HG02623 (cell line): ENCODE data around the gene FARS2.
A peak's percentile ranks its signal among the peaks of the same experiment; 100 is the strongest.

Experiments used
- ATAC-seq: cut with Tn5 transposase; IDR thresholded peaks from one replicate; pipeline ENCODE4 v1.9.1; 2021; ENCODE audit warnings: moderate library complexity; ENCODE audit not compliant: unreplicated experiment

FARS2 gene

DNA sequence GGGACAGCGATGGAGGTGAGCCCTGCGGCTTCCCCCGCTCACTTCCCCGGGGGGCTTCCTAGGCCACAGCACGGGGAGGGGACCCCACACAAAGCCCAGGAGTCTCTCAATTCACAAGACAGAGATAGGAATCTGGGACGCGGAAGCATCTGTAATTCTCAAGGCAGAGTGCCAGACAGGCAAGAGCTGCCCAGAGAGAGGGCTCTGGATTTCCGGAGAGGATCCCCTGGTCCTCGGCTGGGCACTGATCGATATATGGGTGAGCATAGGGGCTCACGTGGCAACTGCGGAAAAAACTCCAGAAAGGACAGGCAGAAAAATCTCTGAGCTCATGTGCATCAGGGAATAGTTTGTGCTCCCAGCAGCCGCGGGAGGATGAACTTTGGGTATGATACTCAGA lies 449.2 kb downstream of the FARS2 start:
- ATAC-seq, result no peak

DNA sequence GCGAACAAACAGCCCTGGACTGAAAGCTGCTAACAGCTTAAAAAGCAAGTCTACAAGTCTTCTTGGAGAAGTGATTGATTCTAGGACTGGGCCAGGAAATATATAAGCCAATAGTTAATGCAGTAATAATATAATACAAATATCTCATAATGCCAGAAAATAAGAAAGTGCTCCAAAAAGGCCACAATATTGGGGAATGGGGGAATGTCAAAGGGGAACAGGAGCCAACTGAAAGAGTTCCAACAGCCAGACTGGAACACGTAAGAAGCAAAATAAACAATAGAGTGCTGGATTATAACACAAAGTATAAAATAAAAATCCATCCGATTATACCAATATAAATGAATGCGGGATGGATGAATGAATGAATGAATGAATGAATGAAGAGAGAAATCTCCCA lies 449.6 kb downstream of the FARS2 start:
- ATAC-seq, result no peak

DNA sequence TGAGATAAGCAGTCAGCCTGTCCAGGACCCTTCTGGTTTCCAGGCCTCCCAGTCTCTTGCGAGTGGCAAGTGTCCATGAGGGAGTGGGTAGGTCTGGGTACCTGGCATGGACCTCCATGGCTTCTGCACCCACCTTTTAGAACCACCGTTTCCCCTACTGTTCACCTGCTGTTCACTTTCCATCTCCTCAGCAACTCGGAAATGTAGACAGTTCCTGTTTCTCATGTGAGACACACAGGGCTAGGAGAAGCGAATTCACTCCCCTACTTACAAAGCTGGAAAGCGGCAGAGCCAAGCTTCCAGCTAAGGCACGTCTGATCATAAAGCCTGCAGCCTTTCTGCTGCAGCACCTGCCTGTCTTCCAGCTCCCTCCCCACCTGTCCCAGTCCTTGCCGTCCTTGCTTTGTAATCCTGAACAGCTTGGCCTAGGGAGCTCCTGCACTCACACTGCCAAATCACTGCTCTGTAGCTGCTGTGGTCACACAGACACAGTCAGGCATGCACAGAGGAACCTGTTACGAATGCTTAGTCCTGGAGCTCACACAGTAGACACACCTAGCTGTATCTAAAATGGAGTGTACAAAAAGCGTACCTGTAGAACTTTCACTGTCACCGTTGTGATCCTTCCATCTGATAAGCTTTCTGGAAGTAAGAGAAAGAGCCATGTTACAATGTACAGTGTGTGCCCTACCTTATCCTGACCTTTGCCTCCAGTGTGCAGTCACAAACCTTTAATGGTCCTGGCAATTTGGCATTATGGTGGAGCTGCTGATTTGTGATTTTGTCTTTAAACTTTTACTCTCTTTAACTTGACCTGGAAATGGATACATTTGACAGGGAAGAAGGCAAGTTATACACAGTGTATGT lies 451.3 kb downstream of the FARS2 start:
- ATAC-seq, result no peak

DNA sequence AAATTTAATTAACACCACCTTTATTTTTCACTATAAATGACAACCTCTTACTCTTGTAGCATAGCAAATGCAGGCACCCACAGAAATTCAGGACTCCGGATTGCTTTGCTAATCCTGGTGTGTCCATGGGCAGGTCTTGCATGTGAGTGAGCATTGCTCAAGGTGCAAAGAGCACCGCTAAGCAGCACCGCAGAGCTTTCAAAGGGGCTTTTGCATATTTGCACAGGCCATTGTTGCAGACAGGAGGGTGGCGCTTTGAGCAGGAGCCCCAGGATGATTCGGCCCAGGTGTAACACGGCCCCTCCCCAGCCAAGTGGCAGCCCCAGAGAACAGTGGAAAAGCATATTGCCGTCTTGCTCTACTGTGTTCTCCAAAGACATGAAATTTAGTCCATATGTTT lies 452.2 kb downstream of the FARS2 start:
- ATAC-seq, result no peak

DNA sequence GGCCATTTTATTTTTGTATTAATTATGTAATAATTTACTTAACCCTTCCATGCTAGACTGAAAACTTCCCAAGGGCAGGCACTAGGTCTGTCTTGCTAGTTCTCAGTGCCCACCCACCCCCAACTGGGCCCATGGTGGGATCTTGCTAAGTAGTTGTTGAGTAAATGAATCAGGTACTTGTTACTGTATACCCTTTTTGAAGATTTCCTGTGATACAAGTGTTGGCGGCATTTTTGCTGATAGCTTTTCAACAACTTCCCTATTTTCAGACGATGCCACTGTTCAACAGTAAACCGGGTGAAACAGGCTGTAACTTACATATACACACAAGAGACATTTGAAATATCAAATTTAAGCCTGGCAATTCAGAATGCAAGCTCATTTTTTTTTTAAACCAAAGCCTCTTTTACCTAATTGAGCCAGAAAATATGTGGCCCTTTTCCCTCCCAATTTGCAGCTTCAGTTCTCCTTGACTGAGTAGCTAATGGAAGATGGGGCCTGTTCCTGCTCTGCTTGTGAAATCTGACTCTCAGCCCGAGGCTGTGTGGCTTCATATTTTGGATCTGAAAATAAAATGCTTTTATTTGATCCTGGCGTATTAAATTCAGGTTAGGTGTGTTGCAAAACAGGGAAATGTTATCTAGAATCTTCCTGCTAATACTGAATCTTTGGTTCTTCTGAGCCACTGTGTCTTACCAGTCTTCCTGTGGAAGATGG lies 457.1 kb downstream of the FARS2 start:
- ATAC-seq, result no peak

DNA sequence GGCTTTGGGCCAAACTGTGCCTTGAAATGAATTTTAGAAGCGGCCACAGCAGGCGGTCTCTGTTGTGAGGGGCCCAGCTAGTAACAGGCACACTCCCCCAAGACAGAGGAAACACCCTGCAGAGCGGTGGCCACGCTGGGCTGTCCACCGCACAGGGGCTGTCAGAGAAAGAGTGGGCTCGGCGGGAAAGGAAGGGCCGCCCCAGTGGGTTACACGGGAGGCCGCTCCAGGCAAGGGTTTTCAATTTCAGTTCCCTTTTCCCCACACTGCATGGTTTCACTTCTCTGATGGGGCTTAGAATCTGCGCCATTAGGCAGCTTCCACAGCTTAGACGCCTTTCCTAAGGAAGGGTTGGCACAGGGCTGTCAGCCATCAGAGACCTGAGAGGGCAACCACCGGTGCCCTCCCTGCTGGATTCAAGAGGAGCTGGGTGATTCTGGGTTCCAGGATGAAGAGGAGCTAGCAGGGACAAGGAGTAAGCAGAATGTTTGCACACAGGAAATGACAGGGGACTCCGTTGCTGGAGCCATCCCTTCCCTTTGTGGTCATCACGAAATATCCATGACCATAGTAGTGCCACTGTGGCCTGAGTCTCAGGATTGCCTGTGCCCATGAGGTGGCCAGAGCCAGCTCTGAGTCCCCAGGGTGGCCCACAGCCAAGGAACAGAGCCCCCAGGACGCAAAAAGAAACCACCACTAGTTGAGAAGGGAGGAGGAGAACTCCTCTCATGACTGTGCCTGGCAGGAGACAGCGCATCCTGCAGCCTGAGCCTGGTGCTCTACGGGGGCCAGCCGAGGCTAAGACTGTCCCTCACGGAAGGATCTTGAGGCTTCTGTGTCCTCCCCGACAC lies 462.8 kb downstream of the FARS2 start:
- ATAC-seq, result peak; percentile 92

DNA sequence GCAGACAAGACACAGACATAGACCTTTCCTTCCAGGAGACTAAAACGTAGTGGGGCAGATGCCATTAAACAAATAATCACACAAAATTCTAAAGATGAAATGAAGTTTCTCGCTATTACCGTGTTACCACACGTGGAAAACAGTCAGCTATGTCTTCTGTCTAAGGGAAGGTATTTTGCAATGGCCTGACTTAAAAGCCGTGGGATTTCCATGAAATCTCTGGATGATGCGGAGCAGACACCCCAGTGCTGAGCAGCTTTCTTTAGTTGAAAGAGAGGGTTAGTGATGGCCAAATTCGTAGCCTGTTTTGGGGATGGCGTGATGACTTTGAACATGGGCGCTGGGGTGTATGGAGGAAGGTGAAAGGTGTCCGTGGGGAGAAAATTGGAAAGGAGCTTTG lies 463.6 kb downstream of the FARS2 start:
- ATAC-seq, result no peak

DNA sequence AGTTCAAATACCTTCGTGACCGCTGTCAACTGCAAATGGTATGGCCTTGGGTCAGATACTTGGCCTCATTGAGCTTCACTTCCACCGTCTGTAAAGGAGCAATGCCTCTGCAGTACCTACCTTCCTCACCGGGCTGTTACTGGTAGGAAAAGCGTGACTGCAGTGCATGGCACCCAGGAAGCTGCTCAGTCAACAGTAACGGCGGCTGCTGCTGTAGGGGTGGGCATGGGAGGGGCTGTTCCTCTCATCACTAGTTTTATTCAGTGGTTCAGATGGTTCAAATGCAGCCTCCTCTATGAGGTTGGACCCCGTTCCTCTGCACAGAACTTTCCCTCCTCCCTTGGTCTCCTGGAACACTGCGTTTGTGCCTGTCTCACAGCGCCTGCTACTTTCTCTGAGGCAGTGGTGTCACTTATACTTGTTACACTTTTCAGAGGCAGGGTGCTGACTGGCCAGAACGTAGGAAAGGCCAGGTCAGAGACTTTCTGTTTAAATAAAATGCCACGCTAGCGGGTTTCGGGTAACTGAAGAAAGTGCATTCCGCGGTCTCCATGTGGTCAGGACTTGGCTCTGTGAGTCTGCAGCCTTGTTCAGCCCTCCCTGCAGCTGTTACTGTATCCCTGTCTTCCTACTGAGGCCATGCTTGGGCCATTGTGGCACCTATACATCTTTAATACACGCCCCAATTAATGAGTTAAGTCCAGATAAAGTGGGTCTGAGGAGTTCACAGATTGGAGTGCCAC lies 465.8 kb downstream of the FARS2 start:
- ATAC-seq, result no peak

DNA sequence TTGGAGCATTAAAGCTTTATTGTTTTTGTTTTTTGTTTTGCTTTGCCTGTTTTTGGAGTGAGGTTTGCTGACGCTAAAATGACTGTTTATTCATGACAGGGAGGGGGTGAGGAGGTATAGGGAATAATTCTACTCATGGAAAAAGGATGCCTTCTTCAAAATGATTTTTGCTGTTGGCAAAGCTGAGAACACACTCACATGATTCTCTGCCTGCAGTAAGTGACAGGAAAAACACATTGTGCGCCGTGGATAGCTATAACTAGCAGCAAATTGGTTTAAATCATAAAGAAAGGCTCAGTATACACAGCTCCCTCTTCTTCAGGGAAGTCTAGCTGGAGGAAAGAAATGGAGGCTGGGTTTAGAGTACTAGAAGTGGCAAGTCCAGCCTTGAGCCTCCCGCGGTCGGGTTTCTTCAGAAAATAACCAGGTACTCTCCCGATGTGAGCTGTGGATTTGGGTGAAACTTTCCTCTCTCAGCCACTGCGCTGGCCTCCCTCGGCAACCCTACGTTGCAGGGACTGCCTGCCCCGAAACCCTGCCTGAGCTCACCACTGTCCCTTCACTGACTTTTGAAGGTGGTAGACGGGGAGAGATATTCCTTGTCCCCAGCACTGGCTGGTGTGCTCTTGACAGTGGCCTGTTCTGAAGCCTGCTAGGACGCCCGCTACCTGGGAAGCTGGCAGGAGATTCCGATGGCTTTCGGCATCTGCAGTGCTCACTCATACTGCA lies 467.2 kb downstream of the FARS2 start:
- no peak for ATAC-seq

DNA sequence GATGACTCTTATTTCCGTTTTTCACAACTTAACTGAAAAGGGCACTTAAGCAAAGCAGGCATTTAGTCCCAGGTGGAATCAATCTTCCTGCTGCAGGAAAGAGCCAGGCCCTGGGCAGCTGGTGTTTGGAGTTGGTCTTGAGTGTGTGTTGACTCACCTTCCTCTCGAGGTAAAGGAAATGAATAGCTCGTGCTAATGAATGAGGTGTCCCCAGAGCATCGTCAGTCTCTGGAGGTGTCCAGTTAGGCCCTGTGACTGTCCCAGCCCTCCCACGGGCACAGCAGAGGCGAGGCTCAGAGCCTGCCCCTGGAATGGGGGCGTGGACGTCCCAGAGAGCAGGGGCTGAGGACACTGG lies 467.7 kb downstream of the FARS2 start:
- no peak for ATAC-seq

DNA sequence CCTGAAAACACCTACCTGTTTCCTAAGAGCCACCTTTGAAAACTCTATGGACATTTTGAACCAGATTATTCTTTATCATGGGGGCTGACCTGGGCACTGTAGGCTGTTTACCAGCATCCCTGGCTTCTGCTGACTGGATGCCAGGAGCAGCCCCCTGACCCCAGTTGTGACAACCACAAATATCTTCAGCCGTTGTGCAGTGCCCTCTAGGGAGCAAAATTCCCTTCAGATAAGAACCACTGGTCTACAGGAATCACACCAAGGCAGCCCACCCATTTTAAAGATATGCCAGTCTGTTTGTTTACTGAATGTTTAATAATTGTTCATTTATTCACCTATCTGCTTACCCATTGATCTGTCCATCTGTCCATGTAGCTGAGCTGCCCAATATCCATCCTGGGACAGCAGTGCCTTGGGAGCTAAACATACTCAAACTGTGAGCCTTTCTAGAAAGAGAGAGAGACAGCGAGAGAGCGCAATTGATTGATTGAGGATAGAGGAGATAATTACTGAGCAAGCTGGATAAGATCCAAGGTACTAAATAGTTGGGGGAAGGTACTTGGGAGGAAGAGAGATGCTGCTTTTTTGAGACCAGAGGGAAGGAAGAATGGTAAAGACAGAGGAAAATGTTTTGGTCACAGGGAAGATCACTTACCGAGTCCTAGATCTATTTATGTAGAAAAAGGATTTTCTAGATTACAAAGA lies 468.7 kb downstream of the FARS2 start:
- ATAC-seq, result no peak

DNA sequence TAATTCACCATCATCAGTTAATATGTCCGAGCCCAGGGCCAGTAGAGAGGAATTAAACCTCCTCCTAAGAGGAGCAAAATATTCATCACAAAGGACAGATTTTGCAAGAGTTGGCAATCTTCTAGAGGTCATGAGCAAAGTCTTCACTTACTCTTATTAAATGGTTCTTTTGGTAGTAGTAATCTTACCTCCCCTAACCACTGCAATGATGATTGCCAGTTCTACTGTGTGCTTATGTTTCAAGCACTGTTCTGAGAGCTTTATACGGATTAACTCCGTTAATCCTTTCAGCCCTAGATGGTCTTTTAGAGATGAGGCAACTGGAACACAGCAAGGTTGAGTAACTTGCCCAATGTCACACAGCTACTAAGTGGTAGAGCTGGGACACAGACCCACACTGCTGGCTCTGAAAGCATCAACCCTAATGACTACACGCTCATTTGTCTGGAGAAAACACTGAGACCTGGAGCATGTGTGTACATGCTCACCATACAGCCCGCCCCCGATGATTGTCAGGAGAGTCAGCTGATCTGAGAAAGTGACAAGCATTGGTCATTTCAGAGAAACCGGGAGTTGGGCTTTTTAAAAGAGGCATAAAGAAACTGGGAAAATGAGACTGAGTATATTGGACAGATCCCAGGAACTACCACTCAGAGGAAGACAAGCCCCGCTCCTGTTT lies 469.4 kb downstream of the FARS2 start:
- no peak for ATAC-seq

DNA sequence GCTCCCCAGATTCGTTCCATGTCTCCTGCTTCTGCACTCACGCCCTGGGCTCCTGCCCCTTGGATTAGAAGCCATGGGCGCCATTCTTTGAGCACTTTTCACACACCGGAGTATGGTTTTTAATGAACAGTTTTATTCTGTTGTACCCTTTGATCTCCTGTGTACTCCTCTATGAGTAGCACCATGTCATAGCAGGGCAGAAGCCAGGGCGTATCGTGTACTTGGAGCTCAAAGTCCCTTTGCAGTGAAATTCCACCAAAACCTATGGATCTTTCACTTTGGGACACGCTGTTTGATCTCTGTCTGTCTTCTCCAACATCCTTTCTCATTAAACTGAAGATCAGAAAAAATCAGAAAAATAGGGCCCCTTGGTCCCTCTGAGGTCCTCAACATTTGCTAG lies 470.1 kb downstream of the FARS2 start:
- ATAC-seq, result no peak

DNA sequence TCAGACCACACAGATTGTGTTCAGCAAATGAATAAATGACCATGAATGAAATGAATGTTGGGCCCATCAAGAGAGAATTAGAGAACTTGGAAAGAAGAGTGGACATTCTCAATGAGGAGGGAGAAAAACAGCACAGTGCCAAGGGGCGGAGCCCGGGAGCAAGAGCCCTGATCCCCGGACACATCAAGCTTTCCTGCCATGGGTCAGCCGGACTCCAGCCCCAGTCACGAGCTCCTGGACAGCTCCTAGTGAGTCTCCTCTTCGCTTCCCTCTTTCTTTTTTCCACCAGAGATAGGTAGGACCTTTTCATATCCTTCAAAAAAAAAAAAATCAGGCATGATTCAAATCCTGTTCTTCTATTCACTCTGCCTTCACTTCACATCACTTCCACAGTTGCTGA lies 471.2 kb downstream of the FARS2 start:
- no peak for ATAC-seq

DNA sequence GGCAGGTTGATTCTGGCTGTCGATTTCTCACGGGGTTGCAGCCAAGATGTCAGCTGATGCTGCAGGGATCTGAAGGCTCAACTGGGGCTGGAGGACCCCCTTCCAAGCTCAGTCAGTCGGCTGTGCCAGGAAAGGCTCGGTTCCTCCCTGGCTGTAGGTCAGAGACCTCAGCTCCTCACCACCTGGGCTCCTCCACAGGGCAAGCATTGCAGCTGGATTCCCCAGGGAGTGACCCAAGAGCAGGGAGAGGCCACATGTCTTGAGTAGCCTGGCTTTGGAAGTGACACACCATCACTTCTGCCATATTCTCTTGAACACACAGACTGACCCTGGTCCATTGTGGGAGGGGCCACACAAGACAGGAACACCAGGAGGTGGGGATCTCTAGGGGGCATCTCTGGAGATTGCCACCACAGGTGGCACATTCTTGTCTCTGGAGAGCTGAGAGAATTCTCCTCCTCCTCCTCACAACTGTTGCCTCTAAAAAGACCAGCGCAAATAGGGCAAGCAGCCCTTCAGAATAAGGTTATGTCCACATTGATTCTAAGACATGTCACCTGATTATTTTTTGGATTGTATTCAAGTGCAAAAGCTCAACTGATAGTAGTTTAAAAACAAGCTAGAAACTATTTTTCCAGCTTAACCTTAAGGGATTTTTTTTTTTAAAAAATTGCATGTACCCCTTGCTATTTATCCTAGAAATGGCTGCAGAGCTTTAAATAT lies 474.9 kb downstream of the FARS2 start:
- no peak for ATAC-seq

DNA sequence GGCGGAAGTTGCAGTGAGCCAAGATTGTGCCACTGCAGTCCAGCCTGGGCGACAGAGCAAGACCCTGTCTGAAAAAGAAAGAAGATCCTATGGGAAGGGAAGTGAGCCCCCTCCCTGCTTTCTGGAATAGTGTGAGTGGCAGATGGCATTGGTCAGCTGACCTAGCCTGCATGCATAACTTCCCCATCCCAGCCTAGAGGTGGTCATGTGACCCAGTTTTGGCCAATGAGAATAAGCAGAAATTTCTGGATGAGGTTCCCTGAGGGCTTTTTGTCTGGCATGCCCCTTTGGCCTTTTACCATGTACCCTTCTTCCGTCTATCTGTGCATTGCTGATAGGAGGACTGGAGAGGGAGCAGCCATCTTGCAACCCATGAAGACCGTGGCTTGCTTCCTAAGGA lies 476.1 kb downstream of the FARS2 start:
- no peak for ATAC-seq

DNA sequence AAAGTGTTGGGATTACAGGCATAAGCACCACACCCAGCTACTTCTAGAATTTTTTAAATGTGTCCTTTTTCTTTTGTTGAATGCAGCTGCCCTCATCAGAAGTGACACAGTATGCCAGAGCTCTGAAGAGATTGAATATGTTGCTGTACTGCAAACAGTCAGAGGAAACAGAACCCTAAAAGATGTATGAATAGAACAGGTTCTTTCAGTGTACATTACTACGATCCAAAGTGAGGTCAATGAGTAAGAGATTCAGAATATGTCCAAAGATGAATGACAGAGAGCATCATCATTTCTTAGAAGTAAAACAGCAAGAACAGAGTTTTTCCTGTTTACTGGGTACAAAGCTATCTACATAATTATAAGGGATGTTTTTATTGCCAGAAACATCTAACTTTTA lies 476.9 kb downstream of the FARS2 start:
- no peak for ATAC-seq

DNA sequence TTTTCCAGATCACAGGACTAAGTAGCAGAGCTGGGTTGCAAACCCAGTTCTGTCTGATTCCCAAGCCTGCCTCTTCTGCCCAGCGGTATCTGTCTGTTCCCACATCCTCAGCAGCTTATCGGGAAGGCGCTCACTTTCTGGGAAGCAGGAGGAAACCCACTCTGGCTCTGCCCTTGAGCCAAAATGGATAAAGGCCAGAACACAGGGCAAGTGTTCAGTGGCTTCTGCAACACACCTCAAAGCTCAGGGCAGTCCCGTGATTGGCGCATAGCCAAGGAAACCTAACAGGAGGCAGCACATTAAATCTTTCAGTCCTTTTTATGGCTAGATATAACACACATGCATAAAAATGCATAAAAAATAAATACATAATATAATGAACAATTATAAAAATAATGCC lies 483.2 kb downstream of the FARS2 start:
- no peak for ATAC-seq
